Measurements from ENCODE around the gene MAD1L1.

MAD1L1 gene

DNA sequence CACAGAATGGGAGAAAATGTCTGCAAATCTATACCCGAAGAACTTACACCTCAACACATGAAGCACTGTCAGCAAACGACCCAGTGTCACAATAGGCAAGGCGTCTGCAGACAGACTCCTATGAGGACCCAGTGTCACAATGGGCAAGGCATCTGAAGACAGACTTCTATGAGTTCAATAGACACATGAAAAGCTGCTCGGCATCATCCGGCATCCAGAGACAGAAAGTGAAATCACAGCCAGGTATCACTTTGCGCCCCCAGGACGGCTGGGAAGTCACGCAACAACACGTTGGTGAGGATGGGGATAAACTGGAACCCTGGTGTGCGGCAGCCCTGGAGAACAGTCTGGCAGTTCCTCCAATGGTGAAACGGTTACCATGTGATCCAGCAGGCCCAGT, 289.4 kb downstream of the MAD1L1 start:
- DNase-seq (ENCODE audit: low spot score) (no peak), ATAC-seq (ENCODE audit: low read depth) (no peak)
- no peak overlapping the region for H3K27ac ChIP-seq (ENCODE audit: poor library complexity, severe bottlenecking)
- H3K9me3 ChIP-seq (ENCODE audit: severe bottlenecking) = no peaks in the 10 kb centered on the region
- H3K4me3 ChIP-seq (ENCODE audit: severe bottlenecking) = no peak overlapping the region
- TF ChIP-seq, protein P1, sequence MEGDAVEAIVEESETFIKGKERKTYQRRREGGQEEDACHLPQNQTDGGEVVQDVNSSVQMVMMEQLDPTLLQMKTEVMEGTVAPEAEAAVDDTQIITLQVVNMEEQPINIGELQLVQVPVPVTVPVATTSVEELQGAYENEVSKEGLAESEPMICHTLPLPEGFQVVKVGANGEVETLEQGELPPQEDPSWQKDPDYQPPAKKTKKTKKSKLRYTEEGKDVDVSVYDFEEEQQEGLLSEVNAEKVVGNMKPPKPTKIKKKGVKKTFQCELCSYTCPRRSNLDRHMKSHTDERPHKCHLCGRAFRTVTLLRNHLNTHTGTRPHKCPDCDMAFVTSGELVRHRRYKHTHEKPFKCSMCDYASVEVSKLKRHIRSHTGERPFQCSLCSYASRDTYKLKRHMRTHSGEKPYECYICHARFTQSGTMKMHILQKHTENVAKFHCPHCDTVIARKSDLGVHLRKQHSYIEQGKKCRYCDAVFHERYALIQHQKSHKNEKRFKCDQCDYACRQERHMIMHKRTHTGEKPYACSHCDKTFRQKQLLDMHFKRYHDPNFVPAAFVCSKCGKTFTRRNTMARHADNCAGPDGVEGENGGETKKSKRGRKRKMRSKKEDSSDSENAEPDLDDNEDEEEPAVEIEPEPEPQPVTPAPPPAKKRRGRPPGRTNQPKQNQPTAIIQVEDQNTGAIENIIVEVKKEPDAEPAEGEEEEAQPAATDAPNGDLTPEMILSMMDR (IDR thresholded peaks at IDR 0.05; ENCODE audit: poor library complexity, severe bottlenecking) = no peak
- peaks cover 3% of the 10 kb centered on the region for H3K4me1 ChIP-seq (ENCODE audit: insufficient read depth, poor library complexity, severe bottlenecking)
- no peaks in the 10 kb centered on the region for H3K27me3 ChIP-seq (ENCODE audit: insufficient read depth, poor library complexity, severe bottlenecking)
- no peaks in the 10 kb centered on the region for H3K36me3 ChIP-seq (ENCODE audit: low read depth)

DNA sequence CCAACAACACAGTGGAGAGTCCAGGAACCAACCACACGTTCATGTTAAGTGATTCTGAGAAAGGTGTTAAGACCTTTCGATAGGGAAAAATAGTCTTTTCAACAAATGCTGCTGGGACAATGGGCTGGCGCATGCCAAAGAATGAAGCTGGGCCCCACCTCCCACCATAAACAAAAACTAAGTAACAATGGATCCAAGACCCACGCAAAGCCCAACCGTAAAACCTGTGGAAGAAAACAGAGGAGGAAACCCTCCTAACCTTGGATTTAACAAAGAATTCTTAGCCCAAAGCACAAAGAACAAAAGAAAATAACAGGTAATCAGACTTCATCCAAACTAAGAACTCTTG, 289.8 kb downstream of the MAD1L1 start:
- Histone ChIP-seq H3K9me3 (ENCODE audit: severe bottlenecking) (no peaks in the 10 kb centered on the region), H3K36me3 (ENCODE audit: low read depth) (no peaks in the 10 kb centered on the region), H3K4me3 (ENCODE audit: severe bottlenecking) (no peak overlapping the region), H3K27me3 (ENCODE audit: insufficient read depth, poor library complexity, severe bottlenecking) (no peaks in the 10 kb centered on the region), H3K27ac (ENCODE audit: poor library complexity, severe bottlenecking) (no peak overlapping the region), H3K4me1 (ENCODE audit: insufficient read depth, poor library complexity, severe bottlenecking) (peaks cover 3% of the 10 kb centered on the region)
- TF ChIP-seq, protein P1 (IDR thresholded peaks at IDR 0.05; ENCODE audit: poor library complexity, severe bottlenecking) = no peak
- ATAC-seq (ENCODE audit: low read depth) = no peak
- DNase-seq (ENCODE audit: low spot score) = no peak

DNA sequence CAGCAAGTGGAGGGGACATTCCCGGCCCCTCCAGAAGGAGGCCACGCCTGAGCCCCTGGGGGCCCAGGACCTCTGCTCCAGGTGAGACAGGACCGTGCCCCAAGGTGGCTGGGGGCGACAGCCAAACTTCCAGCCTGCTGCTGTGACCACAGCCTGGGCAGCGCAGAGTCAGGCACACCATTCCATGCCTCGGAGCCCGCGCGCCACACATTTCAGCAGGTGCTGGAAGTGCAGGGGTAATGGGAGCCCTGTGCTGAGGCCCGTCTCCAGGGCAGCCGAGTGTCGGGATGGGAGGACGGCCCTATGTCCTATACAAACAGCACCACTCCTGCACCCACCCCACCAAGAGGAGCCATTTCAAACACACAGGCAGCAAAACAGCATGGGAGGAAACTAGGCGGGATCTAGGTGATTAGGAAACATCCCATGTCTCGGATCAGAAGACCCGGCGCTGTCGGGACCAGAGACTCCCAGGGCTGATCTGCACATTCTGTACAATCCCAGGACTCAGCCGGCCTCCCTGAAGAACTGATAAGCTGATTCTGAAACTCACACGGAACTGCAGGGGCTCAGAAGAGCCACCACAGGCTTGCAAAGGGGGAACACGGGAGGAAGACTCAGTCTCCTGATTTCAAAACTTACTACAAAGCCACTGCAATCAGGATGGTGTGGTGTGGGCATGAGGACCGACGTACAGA, 290.4 kb downstream of the MAD1L1 start:
- Histone ChIP-seq H3K27ac (ENCODE audit: poor library complexity, severe bottlenecking) (no peak overlapping the region), H3K4me1 (ENCODE audit: insufficient read depth, poor library complexity, severe bottlenecking) (peaks cover 3% of the 10 kb centered on the region), H3K4me3 (ENCODE audit: severe bottlenecking) (no peak overlapping the region), H3K9me3 (ENCODE audit: severe bottlenecking) (no peaks in the 10 kb centered on the region), H3K36me3 (ENCODE audit: low read depth) (no peaks in the 10 kb centered on the region), H3K27me3 (ENCODE audit: insufficient read depth, poor library complexity, severe bottlenecking) (no peaks in the 10 kb centered on the region)
- TF ChIP-seq, protein P1 (IDR thresholded peaks at IDR 0.05; ENCODE audit: poor library complexity, severe bottlenecking) = no peak
- DNase-seq (ENCODE audit: low spot score) (no peak), ATAC-seq (ENCODE audit: low read depth) (no peak)

DNA sequence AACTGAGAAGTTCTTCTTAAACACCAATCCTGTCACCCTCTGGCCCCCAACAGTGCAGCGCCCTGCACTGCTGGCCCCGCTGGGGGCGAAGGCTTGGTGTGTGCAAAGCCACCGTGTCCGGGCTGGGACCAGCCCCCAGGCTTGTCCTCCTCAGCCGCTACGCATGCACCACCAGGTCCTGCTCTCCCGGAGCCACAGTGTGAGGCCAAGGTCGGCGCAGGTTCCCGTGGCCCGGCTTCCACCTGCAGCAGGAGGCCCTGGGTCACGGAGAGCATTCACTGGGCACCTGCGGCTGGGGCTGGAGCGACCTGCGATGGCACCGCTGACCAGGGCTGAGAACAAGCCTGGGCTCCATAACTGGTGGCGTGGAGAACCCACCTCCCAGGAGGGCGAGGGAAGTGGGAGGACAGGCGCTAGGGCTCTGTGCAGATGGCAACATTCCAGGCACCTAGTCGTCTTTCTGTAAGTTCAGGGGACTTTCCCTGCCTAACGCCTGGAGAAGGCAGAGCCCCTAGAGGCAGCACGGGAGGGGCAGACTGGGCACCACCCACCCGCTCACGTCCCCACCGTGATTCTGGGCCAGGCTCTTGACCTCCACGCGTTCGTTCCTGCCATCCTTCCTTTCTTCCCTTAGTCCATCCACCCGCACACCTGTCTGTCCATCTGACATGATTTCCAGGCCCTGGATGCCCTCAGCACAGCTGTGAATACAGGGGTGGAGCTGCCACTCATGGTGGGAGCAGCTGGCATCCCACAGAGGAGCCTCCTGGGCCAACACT, 291.1 kb downstream of the MAD1L1 start:
- ATAC-seq (ENCODE audit: low read depth) (no peak), DNase-seq (ENCODE audit: low spot score) (no peak)
- H3K27ac ChIP-seq (ENCODE audit: poor library complexity, severe bottlenecking) = no peak overlapping the region
- H3K9me3 ChIP-seq (ENCODE audit: severe bottlenecking) = no peaks in the 10 kb centered on the region
- TF ChIP-seq, protein P1 (IDR thresholded peaks at IDR 0.05; ENCODE audit: poor library complexity, severe bottlenecking) = no peak
- no peak overlapping the region for H3K4me3 ChIP-seq (ENCODE audit: severe bottlenecking)
- H3K36me3 ChIP-seq (ENCODE audit: low read depth) = no peaks in the 10 kb centered on the region
- no peaks in the 10 kb centered on the region for H3K27me3 ChIP-seq (ENCODE audit: insufficient read depth, poor library complexity, severe bottlenecking)
- peaks cover 3% of the 10 kb centered on the region for H3K4me1 ChIP-seq (ENCODE audit: insufficient read depth, poor library complexity, severe bottlenecking)

DNA sequence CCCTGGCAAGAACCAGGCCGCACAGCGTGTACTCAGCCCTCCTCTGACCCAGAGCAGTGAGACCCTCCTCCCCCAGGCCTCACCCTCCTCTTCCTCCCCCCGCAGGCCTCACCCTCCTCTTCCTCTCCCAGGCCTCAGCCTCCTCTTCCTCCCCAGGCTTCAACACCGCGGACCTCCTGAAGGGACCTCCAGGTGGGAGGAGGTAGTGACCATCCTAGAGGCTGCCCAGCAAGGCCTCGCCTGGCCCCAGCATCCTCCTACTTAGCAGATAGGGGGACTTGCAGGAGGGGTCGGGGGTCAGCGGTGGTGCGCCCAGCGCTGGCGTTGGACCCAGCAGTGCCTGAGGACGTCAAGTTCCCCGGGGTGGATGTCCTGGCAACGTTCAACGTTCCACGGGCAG, 291.9 kb downstream of the MAD1L1 start:
- TF ChIP-seq, protein P1 (IDR thresholded peaks at IDR 0.05; ENCODE audit: poor library complexity, severe bottlenecking) = no peak

More for the DNA sequence above, 291.9 kb downstream of the MAD1L1 start:
- Histone ChIP-seq H3K9me3 (ENCODE audit: severe bottlenecking) (no peaks in the 10 kb centered on the region), H3K4me1 (ENCODE audit: insufficient read depth, poor library complexity, severe bottlenecking) (peaks cover 3% of the 10 kb centered on the region), H3K4me3 (ENCODE audit: severe bottlenecking) (no peak overlapping the region), H3K27me3 (ENCODE audit: insufficient read depth, poor library complexity, severe bottlenecking) (no peaks in the 10 kb centered on the region), H3K36me3 (ENCODE audit: low read depth) (no peaks in the 10 kb centered on the region), H3K27ac (ENCODE audit: poor library complexity, severe bottlenecking) (no peak overlapping the region)
- DNase-seq (ENCODE audit: low spot score) (no peak), ATAC-seq (ENCODE audit: low read depth) (no peak)

All from RWPE2 (cell line).